T47D (cell line): ENCODE results near the gene KCNMA1.
A peak's percentile ranks its signal among the peaks of the same experiment; 100 is the strongest.

Experiments used
- DNase-seq, 2 experiments: peaks; one replicate each; pipeline versions ENCODE4 v3.0.0 to v3.0.0-alpha.2; 2011 to 2012; ENCODE audit warnings: low read depth in 1 of 2, low spot score in 1 of 2
- JUND ChIP-seq: IDR thresholded peaks from 2 replicates; pipeline ENCODE4 v1.6.1; 2012; ENCODE audit warnings: low read depth
- in situ Hi-C: cut with HindIII; loops from 2 replicates; pipeline ENCODE4 v1.10.0; 2016; ENCODE audit warnings: low sequenced_read_pairs, low pct_unique_long_range_greater_than_20kb

The KCNMA1 gene

DNA sequence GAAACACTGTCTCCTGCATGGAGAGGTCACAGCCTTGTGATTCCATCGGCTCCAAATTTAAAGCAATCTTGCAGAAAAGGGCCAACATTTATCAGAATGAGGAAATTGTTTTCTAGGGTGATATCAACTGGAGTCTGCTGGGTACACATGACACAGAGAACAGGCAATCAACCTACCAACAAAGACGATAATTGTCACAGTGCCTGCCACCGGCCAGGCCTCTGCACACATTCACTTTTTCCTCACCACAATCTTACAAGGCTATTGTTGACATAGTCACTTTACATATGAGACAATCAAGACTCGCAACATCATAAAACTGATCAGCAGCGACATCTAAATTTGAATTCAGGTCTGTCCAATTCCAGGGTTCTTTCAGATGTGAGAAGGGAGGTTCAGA is 189.4 kb downstream of the KCNMA1 start:
- TF ChIP-seq JUND = no peak
- DNase-seq = no peak
- in situ Hi-C loops = no loop called here

DNA sequence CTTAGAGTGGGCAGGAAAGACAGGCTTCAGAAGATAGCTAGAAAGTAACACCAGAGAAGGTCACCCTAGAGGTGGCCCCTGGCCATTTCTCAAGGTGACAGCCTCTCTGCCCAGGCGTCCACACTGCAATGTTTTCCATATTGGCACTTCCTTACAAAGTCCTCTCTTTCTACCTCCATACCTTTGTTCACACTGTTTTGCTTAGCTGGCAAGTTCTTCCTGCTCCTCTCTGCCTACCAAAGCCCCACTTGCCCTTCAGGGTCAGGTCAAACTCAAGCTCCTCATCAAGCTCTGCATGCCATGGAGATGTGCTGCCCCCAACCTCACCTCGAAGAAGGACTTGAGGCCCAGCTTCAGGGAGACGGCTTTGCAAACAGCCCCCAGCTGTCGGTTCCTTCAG is 190.9 kb downstream of the KCNMA1 start:
- no peak for DNase-seq
- TF ChIP-seq JUND = no peak
- in situ Hi-C loops = no loop called here

DNA sequence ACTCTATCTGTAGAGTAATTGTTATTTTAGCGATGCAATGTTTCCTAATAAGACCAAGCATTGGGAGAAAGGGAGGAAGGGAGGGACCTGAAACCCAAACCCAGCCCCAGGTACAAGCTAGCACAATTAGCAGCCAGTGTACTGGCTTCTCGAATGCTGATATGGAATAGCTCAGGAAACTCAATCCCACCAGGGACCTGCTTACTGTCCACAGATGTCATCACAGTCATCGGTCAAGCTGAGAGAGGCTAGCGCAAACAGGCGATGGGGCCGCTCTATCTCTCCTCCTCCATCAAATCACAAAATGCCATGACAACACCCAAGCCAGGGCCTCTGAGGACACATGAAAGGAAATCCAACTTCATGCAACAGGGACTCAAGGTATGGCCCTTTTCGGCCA is 192.1 kb downstream of the KCNMA1 start:
- in situ Hi-C loops = no loop called here
- TF ChIP-seq JUND = no peak

DNA sequence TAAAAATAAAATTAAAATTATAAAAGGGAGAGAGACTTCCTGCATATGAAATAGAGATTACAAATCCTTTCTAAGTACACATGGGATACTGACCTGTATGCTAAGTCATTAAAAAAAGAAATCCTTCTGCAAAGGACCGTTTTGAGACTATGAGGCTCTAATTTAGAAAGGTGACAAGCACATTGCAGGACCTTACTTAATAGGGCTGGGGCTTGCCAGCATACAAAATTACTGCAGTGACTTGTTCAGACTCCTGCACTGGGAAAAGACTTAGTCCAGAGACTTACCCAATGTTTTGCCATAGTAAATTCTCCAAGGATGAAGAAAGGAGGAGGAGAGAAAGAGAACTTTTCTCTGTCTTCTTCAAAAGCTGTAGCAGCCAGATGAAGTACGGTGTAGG is 193.6 kb downstream of the KCNMA1 start:
- in situ Hi-C loops = no loop called here
- DNase-seq = no peak
- no peak for TF ChIP-seq JUND

More for the DNA sequence above, 192.1 kb downstream of the KCNMA1 start:
- no peak for DNase-seq

DNA sequence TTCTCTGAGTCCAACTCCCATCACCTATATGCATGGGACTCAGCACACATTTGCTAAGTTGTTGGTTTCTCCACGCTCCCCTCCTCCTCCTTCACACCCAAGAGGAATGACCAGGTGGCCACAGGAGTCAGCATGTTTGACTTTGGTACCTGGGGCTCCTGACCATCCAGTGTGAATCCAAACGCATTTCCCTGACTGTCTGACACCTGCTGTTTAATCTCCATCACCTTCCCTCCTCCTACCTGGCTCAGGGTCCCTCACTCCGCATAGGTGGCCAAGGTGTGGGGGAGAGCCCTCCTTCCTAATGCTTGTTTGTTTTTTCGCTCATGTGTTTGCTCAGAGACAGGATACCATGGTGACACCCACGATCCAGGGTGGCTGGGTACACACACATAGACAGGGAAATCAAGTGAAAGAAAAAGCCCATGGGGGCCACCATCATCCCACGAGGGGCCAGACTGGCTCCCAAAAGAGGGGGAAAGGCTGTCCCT is 194.9 kb downstream of the KCNMA1 start:
- no peak for DNase-seq
- in situ Hi-C loops = no loop called here

DNA sequence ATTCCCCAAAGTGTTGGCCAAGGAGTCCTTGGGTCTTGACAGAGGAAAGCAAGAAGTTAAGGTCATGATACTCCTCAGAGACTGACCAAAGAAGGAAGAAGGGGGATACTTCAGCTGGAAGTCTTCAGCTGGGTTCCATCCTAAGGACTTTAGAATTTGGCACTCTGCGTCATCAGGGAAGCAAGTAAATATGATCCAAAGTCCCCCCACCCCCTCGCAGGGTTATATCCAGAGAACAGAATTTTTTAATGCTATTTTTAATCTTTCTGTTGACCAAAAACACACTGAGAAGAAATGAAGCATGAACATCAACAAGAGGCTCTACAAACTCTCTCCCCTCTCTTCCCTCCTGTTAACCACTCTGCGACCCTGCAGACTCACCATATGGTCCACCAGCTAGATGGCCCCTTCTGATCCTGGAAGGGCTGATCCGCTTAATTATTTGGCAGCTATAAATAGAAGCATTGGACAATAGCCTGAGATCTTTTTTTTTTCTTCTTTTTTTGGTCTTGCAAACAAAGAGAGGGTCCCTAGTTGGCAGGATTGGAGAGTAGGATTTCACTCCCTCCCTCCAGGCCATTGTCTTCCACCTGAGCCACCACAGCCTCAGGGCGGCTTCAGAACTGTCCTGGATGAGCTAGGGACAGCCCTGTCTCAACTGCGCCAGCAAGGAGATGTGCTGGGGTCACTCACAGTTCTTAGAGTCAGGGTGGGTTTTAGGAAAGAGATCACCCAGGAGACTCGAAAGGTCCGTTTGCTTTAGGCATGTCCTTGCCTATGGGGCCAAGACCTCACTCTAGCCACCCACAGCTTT is 196.0 kb downstream of the KCNMA1 start:
- no peak for DNase-seq
- in situ Hi-C loops = no loop called here
- no peak for TF ChIP-seq JUND

More for the DNA sequence above, 194.9 kb downstream of the KCNMA1 start:
- TF ChIP-seq JUND = no peak

DNA sequence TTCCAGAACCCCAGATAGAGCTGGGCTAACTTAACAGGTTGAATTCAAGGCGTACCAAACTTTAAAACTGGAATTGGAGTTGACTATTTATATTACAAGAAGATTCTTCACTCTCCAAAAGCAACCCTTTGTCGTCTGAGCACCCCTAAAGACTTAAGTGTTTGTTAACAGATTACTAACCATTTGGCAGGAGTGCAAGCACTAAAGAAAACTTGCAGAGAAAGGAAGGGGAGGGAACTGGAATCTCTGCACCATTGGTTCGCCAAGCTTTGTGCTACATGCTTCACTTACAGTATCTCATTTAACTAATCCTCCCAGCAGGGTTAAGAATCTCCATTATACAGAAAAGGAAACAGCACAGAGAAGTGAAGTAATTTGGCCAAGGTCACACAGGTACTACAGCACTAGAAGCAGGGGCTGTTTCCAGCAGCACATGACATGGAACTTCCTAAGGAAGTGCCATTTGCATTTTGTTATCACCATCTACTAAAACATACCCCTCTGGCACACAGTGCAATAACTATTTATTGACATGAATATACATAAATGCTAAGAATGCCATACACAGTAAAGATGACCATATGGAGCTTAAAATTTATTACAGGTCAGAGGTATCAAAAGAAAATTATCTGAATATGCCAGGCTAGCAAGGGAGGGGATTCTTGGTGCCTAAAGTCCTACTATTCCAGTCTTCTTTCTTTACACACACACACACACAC is 201.2 kb downstream of the KCNMA1 start:
- no peak for TF ChIP-seq JUND
- DNase-seq = no peak
- in situ Hi-C loops = no loop called here

DNA sequence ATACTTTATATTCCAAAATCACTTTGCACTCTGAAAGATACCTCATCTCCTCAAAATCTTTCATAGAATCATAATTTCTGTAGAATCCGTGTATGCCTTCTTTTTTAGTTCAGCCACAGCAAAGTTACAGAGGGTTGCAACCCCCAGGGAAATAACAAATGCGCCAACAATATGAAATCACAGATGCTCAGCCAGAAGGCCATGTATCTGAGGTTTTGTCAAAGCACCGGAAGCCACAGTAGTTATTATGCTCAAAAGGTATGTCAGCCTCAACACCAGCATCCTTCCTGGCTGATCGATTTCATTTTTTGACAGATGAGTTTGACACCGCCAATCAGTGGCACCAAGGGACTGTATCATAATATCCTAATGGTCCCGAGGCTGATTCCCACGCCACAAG is 204.1 kb downstream of the KCNMA1 start:
- in situ Hi-C loops = no loop called here
- no peak for TF ChIP-seq JUND
- DNase-seq = no peak

DNA sequence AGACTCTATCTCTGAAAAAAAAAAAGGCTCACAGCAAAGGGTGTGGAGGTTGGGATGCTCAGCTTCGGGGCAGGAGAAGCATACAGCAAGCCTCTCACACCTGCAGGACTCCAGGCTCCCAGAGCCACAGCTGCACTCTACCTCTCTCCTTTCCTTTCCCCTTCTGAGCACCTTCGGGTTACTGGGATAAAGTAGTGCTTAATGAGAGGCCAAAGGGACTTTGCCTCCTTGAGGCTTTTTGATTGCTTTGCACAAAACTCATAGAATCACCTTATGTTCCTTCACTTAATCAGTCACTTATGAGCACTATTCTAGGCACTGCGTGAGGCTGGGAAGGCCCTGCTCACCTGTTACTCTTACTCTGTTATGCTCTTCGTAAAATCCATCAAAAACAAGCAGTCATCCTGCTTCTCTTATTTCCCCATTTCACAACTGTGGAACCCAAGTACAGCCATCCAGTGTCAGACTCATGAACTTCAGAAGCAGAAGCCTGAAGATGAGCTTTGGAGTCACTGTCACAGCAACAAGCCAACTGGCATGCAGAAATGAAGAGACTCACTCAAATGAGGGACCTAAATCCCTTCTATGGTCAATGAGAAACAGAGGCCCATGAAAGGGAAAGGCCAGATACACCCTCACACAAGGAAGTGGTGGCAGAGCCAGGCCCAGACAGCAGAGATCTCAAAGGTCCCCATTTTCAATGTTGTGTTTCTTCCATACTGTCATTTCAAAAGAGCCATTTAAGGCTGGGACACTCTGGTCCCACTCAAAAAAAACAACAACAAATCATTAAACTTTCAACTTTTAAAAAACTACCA is 205.4 kb downstream of the KCNMA1 start:
- TF ChIP-seq JUND = no peak
- in situ Hi-C loops = no loop called here
- no peak for DNase-seq

DNA sequence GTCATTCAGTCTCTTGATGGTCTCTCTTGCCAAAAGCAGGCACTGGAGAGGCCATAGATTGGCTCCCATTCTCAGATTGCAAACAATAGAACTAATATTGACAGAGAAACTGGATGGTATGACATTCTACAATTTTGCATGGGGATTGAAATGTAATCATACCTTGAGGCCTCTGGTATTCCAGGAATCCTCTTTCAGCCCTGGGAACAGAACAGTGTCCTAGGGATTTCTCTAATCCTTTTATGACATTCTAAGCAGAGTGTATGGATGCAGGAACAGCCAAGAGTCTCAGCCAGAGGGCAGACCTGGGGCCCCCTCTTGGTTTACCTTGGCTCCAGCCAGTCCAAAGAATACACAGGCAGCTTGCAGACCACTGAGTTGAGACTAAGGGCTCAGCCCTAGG is 206.4 kb downstream of the KCNMA1 start:
- DNase-seq = peak; percentile 41 to 99
- TF ChIP-seq JUND = peak; percentile 89
- in situ Hi-C loops = no loop called here

DNA sequence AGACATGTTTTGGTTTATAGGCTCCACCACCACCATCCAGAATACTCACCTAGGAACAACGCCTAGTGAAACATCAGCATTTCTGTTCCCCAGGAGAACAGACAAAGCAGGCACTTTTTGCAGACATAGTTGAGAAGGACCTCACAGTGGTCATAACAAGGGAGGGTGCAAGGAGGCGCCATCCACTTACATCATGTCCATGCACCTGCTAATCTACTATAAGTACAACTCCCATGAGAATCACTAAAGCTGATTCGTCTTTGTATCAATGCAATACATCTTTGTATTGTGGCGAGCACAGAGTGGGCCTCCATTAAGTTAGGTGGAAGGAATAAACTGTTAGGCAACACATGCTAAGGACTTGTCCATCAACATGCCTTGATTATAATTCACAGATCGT is 207.1 kb downstream of the KCNMA1 start:
- TF ChIP-seq JUND = no peak
- DNase-seq = peak in 1 of 2 experiments; percentile 55
- in situ Hi-C loops = no loop called here

DNA sequence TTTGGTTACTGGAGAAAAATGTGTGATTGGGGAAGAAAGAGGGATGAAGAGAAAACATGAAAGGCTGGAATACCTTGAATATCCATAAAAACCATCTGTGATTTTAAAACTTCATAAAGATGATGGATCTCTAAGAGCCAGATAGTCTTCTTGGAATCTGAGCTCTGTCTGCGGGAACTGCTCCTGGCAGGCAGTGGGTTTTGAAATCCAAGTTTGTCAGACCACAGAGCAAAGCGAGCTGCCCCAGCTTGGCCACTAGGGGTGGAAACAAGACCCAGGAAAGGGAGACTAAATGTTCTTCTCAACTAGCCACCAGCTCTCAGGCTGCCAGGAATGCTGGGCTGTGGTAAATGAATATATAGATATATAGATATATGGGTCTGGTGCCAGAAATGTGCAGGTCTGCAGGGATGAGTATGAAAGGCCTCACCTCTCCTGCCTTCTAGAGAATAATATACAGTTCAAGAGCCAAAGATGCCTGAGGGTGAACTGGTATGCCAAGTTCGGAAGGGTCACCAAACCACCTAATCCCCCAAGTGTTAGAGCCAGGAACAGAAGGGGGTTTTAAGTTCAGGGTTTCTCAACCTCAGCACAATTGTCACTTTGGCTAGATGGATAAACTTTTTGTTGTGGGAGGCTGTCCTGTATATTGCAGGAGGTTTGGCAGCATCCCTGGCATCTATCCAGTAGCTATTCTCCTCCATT is 208.8 kb downstream of the KCNMA1 start:
- peak in 1 of 2 experiments; percentile 98 for DNase-seq
- in situ Hi-C loops = no loop called here
- peak; percentile 47; the same call in 1 of the 2 replicates for TF ChIP-seq JUND
